ENCODE measurements around the gene ZNF263. TPM values are rescaled to one million over a fixed set of nuclear protein-coding genes. Genes with fewer than 3 reads are reported as not detected.

Gene ZNF263
- total and polyA plus RNA-seq, 9 of the 15 experiments (the other 6 are each of a cell fraction or from before 2014, with no cell fraction given): 4.6 to 48.3 (median 31.8) TPM

- TF ChIP-seq RUNX1 (IDR thresholded peaks at IDR 0.05; ENCODE audit: low read depth) (no peak), GTF2E2 (tag; IDR thresholded peaks at IDR 0.05) (no peak), SNAPC5 (CRISPR knock-in tag; IDR thresholded peaks at IDR 0.05) (no peak), CXXC5 (CRISPR knock-in tag; IDR thresholded peaks at IDR 0.05) (0 out of 2 replicates have a peak, but pooled peaks have one; percentile 18), ZNF561 (CRISPR knock-in tag; conservative IDR thresholded peaks at IDR 0.05) (no peak), CCNT2 (IDR thresholded peaks at IDR 0.05; ENCODE audit: borderline replicate concordance, extremely low read depth, insufficient read length, low read depth, low read length) (no peak), POU5F1 (IDR thresholded peaks at IDR 0.05; ENCODE audit: borderline replicate concordance, low read depth, low read length, partially characterized antibody) (no peak), NFRKB (IDR thresholded peaks at IDR 0.05; ENCODE audit: low read depth) (peak; percentile 94), CGGBP1 (CRISPR knock-in tag; IDR thresholded peaks at IDR 0.05) (no peak), CBX3 (IDR thresholded peaks at IDR 0.05; ENCODE audit: borderline replicate concordance in 1 of 2, low read length in 2 of 2) (peak in 1 of 2 experiments; percentile 99; a peak in 2 of 3 replicates), SRSF9 (IDR thresholded peaks at IDR 0.05; ENCODE audit: borderline replicate concordance, low read depth, low read length) (no peak), POLR2H (tag; IDR thresholded peaks at IDR 0.05; ENCODE audit: low read depth) (no peak), HMGXB4 (CRISPR knock-in tag; IDR thresholded peaks at IDR 0.05) (no peak), HMG20A (CRISPR knock-in tag; conservative IDR thresholded peaks at IDR 0.05) (no peak), TCF7 (IDR thresholded peaks at IDR 0.05; ENCODE audit: borderline replicate concordance) (no peak), KHSRP (IDR thresholded peaks at IDR 0.05) (no peak), NFATC3 (IDR thresholded peaks at IDR 0.05) (no peak), CEBPB (tag; IDR thresholded peaks at IDR 0.05) (peak; percentile 72), DIDO1 (tag; IDR thresholded peaks at IDR 0.05; ENCODE audit: low read depth) (no peak), LEF1 (IDR thresholded peaks at IDR 0.05) (peak; percentile 64; the same call in 1 of the 2 replicates), HMG20B (CRISPR knock-in tag; IDR thresholded peaks at IDR 0.05) (no peak), ZNF583 (CRISPR knock-in tag; IDR thresholded peaks at IDR 0.05) (no peak), ZNF830 (CRISPR knock-in tag; IDR thresholded peaks at IDR 0.05) (no peak), SNRNP70 (optimal IDR thresholded peaks at IDR 0.05; ENCODE audit: low read depth, low read length) (no peak), SREBF1 (IDR thresholded peaks at IDR 0.05; ENCODE audit: borderline replicate concordance, low read depth, low read length) (no peak), ZNF41 (CRISPR knock-in tag; conservative IDR thresholded peaks at IDR 0.05) (no peak), EHMT2 (IDR thresholded peaks at IDR 0.05) (no peak)
Measured at GRCh38 chr16:3317315-3317999, 34.2 kb downstream of the ZNF263 start (continued).
